Muscle of leg (tissue), 11 donors: ENCODE results near the gene KCP. TPM values are rescaled to one million over a fixed set of nuclear protein-coding genes. Genes with fewer than 3 reads are reported as not detected.

Experiments used
- DNase-seq: peaks from one replicate; pipeline ENCODE4 v3.0.0; 2013
- H3K27ac ChIP-seq: one replicate; pipeline ENCODE4 v1.5.1; 2013; ENCODE audit warnings: mild to moderate bottlenecking, low read length, control low read depth
- H3K27me3 ChIP-seq: one replicate; pipeline ENCODE4 v1.6.1; 2013; ENCODE audit warnings: low read length; ENCODE audit not compliant: control insufficient read depth, insufficient read depth
- H3K36me3 ChIP-seq: one replicate; pipeline ENCODE4 v1.6.1; 2013; ENCODE audit warnings: low read length; ENCODE audit not compliant: control insufficient read depth, insufficient read depth
- H3K4me1 ChIP-seq: one replicate; pipeline ENCODE4 v1.6.1; 2013; ENCODE audit warnings: low read length; ENCODE audit not compliant: control insufficient read depth, insufficient read depth
- H3K4me3 ChIP-seq: one replicate; pipeline ENCODE4 v1.5.1; 2013; ENCODE audit warnings: low read length, control low read depth
- H3K9me3 ChIP-seq: replicated peaks from 2 replicates; pipeline ENCODE4 v1.6.1; 2013; ENCODE audit warnings: low read depth, low read length; ENCODE audit not compliant: control insufficient read depth
- WGBS: methylation state at CpG from one replicate; pipeline ENCODE4 v1.1.5; 2013; ENCODE audit warnings: missing lambda C conversion rate; ENCODE audit not compliant: insufficient coverage; 5-methylcytosine and 5-hydroxymethylcytosine counted together
- polyA plus RNA-seq, 8 donors: library from polyadenylated mRNA; unstranded; fragments of 120-200 nt; gene quantifications; one replicate each; pipeline versions ENCODE4 v1.2.1 to v1.2.3, GENCODE V29; 2013; ENCODE audit warnings: inconsistent platforms in 1 of 8, low replicate concordance in 1 of 8; ENCODE audit not compliant: insufficient read length in 8 of 8, insufficient read depth in 1 of 8
- total RNA-seq: library from RNA; stranded (reverse); fragments of 120-200 nt; gene quantifications from one replicate; pipeline ENCODE4 v1.2.4, GENCODE V29; 2013

Gene KCP
- total and polyA plus RNA-seq, 9 donors: 0.50 to 1.8 (median 1.1) TPM

- 73% methylated on average over 9 of the region's 14 CpGs for WGBS
- Histone ChIP-seq H3K4me1 (peaks cover 21% of the 10 kb centered on the region), H3K27ac (no peak overlapping the region), H3K4me3 (no peak overlapping the region), H3K27me3 (no peaks in the 10 kb centered on the region), H3K9me3 (no peaks in the 10 kb centered on the region), H3K36me3 (no peaks in the 10 kb centered on the region)
- DNase-seq: no peak
These were observed 32.0 kb downstream of the KCP start for GRCh38 chr7:128878226-128879105.

GRCh38 chr7:128877756-128878120 lies 32.8 kb downstream of the KCP start:
- Histone ChIP-seq H3K4me1 (peaks cover 25% of the 10 kb centered on the region), H3K27me3 (no peaks in the 10 kb centered on the region), H3K27ac (no peak overlapping the region), H3K9me3 (no peaks in the 10 kb centered on the region), H3K36me3 (no peaks in the 10 kb centered on the region), H3K4me3 (no peak overlapping the region)
- WGBS: 67% methylated on average over 3 of the region's 4 CpGs
- no peak for DNase-seq

GRCh38 chr7:128876978-128877755 lies 33.3 kb downstream of the KCP start:
- H3K36me3 ChIP-seq: no peaks in the 10 kb centered on the region
- no peak for DNase-seq

GRCh38 chr7:128876586-128876977 lies 33.9 kb downstream of the KCP start:
- Histone ChIP-seq H3K27ac (no peak overlapping the region), H3K27me3 (peaks cover 4% of the 10 kb centered on the region)
- WGBS: 77% methylated on average over 4 of the region's 5 CpGs

More at GRCh38 chr7:128876978-128877755, 33.3 kb downstream of the KCP start:
- H3K27me3 ChIP-seq: peaks cover 4% of the 10 kb centered on the region
- no peaks in the 10 kb centered on the region for H3K9me3 ChIP-seq
- H3K4me3 ChIP-seq: no peak overlapping the region
- no peak overlapping the region for H3K27ac ChIP-seq
- H3K4me1 ChIP-seq: peaks cover 25% of the 10 kb centered on the region
- WGBS: 89% methylated on average over 28 of the region's 32 CpGs

GRCh38 chr7:128876127-128876526 lies 34.4 kb downstream of the KCP start:
- H3K27me3 ChIP-seq: peaks cover 4% of the 10 kb centered on the region
- H3K4me3 ChIP-seq: no peak overlapping the region
- H3K27ac ChIP-seq: no peak overlapping the region
- no peaks in the 10 kb centered on the region for H3K36me3 ChIP-seq
- H3K9me3 ChIP-seq: no peaks in the 10 kb centered on the region
- no peak for DNase-seq
- WGBS: 100% methylated on average over 1 of the region's 3 CpGs
- H3K4me1 ChIP-seq: peaks cover 22% of the 10 kb centered on the region

More at GRCh38 chr7:128876586-128876977, 33.9 kb downstream of the KCP start:
- DNase-seq: no peak
- H3K4me3 ChIP-seq: no peak overlapping the region
- H3K36me3 ChIP-seq: no peaks in the 10 kb centered on the region
- no peaks in the 10 kb centered on the region for H3K9me3 ChIP-seq
- H3K4me1 ChIP-seq: peaks cover 25% of the 10 kb centered on the region

GRCh38 chr7:128875523-128875948 lies 35.0 kb downstream of the KCP start:
- 80% methylated on average over 4 of the region's 8 CpGs for WGBS
- DNase-seq: no peak

GRCh38 chr7:128874140-128875031 lies 36.1 kb downstream of the KCP start:
- Histone ChIP-seq H3K4me1 (peaks cover 13% of the 10 kb centered on the region), H3K27ac (no peak overlapping the region), H3K9me3 (no peaks in the 10 kb centered on the region), H3K27me3 (peaks cover 15% of the 10 kb centered on the region), H3K36me3 (no peaks in the 10 kb centered on the region), H3K4me3 (no peak overlapping the region)
- DNase-seq: no peak
- WGBS: 67% methylated on average over 19 of the region's 22 CpGs

More at GRCh38 chr7:128875523-128875948, 35.0 kb downstream of the KCP start:
- Histone ChIP-seq H3K4me1 (peaks cover 19% of the 10 kb centered on the region), H3K4me3 (no peak overlapping the region), H3K27ac (no peak overlapping the region), H3K9me3 (no peaks in the 10 kb centered on the region), H3K36me3 (no peaks in the 10 kb centered on the region), H3K27me3 (peaks cover 9% of the 10 kb centered on the region)

- peaks cover 19% of the 10 kb centered on the region for H3K27me3 ChIP-seq
- no peaks in the 10 kb centered on the region for H3K9me3 ChIP-seq
- DNase-seq: no peak
- no peak overlapping the region for H3K4me3 ChIP-seq
- H3K36me3 ChIP-seq: no peaks in the 10 kb centered on the region
- peaks cover 24% of the 10 kb centered on the region for H3K4me1 ChIP-seq
- H3K27ac ChIP-seq: no peak overlapping the region
- WGBS: 57% methylated on average over 6 of the region's 9 CpGs
These were observed 37.3 kb downstream of the KCP start for GRCh38 chr7:128873234-128873633.

GRCh38 chr7:128872394-128872824 lies 38.1 kb downstream of the KCP start:
- Histone ChIP-seq H3K36me3 (no peaks in the 10 kb centered on the region), H3K4me1 (peaks cover 32% of the 10 kb centered on the region), H3K27ac (no peak overlapping the region), H3K27me3 (peaks cover 19% of the 10 kb centered on the region), H3K9me3 (no peaks in the 10 kb centered on the region), H3K4me3 (no peak overlapping the region)
- no peak for DNase-seq
- 53% methylated on average over 8 of the region's 13 CpGs for WGBS
